GM19463 (cell line): ENCODE measurements around the gene UBALD1.

ENCODE experiments used
- ATAC-seq: cut with Tn5 transposase; IDR thresholded peaks from one replicate; pipeline ENCODE4 v1.9.1; 2021; ENCODE audit warnings: mild to moderate bottlenecking, moderate library complexity; ENCODE audit not compliant: unreplicated experiment

UBALD1 gene

DNA sequence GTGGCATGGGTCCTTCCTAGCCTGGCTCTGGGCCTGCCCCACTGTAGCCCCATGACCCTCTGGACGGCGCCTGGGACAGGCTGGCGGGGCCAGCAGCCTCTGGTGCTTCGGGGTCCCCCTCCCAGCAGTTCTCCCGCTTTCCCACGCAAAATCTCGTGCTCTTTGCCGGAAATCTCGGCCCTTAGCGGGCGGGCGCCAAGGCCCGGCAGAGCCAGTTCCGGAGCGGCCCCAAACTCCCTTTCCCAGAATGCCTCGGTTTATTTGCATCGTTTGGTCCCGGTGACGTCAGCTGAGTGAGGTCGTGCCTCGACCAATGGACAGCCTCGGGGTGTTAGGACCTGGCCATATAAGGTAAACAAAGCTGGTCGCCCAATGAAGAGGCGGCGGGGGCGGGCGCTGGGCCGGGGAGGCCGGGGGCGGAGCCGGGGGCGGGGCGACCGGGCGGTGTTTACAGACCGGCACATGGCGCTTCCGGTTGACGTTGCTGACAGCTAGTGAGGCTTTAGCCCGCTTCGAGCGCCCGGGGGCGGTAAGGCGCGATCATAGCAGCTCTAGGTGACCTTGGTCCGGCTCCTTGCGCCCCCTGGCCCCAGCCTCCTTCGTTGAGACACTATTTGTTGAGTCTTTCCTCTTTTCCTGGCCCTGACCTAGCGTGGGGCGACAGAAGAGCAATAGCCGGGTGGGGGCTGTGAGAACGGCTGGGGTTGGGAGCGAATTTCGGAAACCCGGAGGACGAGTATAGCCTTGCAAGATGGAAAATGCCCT, 1.5 kb upstream of the UBALD1 start:
- ATAC-seq = peak; percentile 81

DNA sequence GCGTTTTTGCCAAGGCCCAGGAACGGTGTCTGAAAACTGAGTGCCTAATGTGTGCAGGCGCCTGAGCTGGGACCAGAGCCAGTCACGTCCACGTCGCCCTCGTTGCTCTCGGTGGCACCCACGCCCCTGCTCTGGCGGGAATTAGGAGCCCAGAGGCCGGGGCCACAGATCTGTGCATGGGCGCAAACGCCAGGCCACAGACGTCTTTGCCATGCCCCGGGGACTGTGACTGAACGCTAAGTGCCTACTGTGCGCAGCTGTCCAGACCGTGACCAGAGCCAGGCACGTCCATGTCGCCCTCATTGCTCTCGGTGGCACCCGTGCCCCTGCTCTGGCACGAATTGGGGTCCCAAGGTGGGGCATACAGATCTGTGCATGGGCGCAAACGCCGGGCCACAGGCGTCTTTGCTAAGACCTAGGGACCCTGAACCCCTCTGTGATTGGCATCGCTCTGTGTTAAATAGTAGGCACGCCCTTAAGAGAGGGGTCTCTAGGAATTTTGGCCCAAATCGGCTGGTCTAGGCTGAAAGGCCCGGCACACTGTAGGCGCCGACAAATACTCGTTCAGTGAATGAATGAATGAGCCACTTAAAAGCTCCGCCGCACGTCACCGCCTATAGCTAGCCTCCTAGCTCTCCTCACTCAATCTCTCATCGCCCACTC, 827 bp upstream of the UBALD1 start:
- ATAC-seq = no peak

DNA sequence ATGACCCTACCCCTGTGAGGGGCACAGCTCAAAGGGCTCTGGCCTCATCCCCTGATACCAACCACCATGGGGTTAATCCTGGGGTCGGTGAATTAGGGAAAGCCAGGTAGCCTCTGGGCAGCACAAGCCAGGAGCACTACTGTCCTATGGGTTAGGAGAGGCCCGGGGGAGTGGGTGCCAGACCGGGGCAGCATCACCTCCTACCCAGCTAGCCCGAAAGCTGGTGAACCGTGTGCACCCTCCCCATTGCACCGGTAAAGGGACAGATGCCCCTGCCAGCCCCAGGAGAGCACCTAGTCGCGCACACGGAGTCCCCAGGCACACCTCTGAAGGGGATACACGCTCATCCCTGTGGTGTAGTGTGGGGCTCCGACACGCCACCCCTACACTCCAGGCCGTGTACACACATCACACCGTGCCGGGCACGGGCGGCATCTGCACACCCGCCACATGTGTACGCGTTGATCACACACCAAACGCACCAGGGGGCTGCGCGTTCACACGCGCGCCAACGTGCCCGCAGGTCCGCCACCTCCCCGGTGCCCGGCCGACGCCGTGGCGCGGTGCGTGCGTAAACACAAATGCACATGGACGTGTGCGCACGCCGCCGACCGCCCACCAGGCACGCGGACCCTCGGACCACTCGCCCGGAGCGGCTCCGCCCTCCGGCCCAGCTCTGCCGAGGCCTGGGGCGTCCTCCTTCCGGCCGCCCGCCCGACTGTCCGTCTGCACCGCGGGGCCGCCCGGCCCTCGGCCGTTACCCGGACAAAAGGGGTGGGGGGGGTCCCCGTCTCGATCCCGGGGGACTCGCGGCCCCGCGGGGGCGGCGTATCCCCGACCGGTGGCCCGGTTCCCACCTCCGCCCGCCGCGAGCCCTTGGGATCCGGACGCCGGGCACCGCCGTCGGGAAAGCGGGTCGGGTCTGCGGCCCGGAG, 785 bp downstream of the UBALD1 start:
- no peak for ATAC-seq

DNA sequence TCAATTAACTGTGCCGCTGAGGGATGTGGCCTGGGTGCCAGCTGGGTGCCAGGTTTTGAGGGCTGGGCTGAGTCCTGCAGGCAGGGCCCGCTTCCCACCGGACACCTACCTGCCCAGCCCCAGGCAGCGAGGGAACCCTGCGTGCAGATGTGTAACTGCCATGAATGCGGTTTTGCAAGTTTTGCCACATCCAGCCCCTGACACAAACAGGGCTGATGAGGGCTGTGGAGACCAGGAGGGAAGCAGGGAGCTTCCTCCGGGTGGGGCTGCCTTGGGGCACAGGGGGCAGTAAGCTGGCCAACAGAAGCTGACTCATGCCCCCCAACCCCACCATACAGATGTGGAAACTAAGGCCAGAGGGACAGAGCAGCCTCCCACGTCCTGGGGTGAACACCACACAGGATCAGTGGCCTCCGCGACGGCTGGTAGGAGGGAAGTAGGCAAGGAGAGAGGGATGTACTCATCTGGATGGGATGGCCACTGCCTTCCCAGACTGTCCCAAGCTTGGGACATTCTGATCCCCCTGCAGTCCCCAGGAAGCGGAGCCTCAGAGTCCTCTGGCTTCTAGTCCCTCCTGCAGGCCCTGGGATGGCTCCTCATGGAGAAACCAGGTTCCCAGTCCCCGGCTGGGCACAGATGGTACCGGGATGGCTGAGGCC, 1.6 kb downstream of the UBALD1 start:
- no peak for ATAC-seq

DNA sequence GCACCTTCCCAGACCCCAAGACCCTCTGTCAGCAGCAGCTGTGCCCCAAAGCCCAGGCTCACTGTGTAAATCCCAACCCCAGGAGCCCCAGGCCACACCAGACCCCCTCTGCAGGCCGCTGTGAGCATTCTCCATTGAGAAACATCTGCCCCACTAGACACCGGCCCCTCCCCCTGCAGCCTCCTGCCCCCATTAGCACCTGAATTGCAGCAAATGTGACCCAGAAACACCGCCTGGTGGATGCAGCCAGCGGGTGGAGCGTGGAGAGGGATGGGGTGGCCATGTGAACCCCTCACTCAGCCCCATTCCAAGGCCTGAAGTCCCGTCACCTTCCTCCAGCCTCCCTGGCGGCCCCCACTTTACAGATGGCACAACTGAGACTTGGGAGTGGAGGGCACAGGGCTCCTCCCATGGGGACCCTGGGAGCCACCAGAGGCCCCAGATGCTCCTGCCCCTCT, 2.2 kb downstream of the UBALD1 start:
- no peak for ATAC-seq

DNA sequence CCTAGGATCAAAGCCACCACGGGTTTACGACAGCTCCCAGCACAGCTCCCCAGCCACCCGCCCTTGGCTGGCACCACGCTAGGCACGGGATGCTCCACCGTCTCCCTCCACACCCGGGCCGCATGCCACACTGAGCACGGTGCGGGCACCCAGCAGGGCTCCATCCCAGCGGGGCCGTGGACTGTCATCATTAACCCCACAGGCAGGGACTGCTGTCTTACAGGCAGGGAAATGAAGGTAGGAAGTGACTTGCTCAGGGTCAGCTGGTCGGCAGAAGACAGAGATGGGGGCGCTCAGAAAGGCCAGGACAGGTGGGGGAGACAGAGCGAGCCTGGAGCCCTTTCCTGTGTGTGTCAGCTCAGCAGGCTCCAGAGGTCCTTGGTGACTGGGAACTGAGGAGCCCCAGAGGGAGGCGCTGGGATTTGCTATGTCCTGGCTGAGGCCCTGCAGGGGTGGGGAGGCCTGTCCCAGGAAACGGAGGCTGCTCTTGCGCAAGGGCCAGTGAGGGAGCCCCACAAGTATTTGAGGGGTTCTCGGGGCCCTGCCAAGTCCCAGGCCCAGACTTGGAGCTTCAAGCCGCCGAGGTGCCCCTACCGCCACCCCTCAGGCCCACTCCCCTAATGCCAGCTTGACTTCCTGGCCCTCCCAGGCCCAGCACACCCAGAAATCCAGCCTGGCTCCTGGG, 3.2 kb downstream of the UBALD1 start:
- no peak for ATAC-seq

DNA sequence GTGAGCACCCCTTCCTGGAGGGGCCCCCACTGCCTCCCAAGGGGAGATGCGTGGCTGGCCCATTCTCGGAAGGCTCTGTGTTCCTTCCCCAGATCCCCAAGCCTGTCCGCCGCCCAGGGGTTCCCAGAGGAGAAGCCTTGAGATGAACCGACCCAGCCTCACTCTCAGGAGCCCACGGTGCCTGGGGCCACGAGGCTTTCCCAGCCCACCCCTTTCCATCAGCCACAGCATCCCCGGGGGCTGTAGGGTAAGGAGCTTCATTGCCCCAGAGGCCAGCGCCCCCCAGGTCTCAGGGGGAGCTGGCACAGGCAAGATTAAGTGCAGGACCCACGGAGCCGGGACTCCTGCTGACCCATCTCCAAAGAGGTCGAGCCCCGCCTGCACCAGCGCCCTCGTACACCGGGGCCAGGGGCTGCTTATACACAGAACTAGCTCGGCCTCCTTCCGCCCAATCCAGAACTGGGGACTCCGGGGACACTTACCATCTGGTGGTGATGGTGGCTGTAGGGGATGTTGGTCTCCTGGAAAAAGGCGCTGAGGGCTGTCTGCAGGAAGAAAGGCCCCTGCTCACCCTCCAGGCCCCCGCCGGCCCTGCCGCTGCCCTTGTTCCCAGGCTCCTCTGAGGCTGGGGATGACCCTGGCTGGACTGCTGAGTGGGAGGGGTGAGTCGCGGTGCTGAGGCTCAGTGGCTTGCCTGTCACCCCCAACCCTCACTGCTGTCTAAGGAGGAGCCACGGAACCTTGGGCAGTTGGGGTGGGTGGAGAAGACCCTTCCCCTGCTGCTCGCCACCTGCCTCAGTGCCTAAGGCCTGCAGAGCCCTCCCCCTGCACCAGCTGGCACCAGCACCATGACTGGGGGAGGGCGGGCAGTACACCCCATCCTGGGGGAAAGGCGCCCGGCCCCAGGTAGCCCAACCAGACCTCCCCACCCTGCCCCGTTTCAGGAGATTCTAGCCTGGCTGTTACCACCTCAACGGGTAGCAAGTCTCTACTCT, 4.4 kb downstream of the UBALD1 start:
- ATAC-seq = no peak

DNA sequence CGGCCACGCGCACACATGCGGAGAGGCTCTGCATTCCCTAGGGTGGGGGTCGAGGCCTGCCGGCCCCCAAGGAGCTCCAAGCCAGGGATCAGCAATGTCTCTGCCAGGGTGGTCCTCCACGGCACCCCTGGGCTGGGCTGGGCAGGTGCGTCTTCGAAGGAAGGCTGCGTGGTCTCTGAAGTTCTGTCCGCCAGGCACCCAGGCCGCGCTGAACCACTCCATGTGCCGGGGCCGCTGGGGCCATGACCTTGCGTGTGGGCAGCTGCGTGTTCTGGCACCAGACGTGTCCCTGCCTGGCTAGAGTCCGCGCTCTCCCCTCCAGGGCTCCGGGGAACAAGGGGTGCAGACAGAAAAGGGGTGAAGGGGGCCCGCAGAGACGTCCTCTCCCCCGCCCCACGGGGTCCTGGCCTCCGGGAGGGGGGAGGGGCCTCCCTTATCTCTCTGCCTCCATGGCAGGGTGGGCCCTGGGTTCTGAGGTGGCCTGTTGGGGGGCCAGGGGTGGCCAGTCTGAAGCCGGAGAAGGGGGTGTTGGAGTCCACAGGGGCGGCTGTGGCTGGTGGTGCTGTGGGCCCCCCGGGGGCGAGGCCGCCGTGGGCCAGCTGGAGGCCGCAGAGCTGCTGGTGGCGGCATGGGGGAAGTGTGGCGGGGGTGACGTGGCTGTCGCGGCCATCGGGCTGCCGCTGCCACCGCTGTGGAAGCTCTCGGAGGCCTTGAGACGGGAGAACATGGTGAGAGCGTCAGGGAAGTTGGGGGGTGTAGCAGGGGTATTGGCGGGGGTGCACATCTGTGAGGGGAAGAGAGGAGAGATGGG, 5.3 kb downstream of the UBALD1 start:
- ATAC-seq = no peak

DNA sequence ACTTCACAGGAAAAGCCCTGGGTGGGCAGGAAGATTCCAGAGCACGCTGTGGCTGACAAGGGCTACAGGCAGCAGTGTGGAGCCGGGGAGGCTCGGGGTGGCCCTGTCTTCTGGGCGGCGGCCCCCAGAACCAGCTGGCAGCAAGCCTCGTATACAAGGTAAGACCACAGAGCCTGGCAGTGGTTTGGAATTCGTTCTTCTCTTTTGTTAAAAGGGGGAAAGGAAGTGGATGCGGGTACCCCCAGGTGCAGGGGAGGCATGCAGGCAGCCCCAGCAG, 6.0 kb downstream of the UBALD1 start:
- ATAC-seq = no peak

DNA sequence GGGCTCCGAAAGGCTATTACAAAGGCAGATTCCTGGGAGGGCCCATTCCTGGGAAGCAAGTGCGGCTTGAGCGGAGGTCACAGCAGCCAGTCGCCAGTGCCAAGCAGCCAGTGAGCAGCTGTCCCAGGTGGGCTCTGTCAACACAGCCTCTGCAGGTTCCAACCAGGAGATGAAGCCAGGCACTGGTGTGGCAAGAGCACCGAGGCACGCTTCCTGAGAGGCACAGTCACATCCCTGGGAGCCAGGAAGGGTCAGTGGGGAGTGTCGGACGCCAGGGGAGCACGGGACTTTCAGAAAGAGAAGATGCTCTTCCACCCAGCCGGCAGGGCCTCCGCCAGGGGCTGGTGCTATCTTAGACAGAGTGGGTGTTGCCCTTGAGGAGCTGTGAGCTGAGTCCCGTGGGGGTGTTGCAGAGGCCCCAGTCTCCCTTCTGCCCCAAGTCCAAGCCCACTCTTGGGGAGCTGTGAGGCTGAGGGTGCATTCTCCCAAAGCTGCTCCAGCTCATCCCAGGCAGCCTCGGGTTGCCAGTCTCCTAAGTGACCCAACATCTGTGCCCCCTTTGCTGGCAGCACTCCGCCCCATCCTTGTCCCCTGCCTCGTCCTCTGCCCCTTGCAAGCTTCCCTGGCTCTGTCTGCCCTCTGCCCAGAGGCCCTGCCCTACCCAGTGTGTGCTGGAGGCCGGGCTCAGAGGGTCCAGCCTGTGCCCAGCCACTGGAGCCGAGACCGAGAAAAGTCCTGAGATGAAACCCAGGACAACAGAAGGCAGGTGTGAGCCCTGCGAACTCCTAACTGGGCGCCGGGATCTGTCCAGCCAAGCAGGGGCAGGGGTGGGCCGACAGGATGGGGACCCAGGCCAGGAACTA, 6.6 kb downstream of the UBALD1 start:
- no peak for ATAC-seq

DNA sequence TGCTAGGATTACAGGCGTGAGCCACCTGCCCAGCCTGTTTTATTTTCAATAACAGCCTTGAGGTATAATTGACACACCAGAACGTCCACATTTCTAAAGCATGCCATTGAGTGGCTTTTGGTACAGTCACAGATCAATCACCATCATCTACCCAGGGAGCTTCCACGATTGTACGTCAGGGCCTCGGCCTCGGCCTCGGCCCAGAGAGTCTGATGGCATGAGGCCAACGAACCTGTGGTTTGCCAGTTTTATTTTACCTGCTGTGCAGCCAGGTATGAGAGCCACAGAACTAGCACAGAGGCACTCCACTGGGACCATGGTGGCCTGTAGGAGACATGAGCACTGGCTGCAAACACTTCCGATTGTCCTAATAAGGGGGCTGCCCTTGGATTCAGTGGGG, 8.3 kb downstream of the UBALD1 start:
- ATAC-seq = no peak

DNA sequence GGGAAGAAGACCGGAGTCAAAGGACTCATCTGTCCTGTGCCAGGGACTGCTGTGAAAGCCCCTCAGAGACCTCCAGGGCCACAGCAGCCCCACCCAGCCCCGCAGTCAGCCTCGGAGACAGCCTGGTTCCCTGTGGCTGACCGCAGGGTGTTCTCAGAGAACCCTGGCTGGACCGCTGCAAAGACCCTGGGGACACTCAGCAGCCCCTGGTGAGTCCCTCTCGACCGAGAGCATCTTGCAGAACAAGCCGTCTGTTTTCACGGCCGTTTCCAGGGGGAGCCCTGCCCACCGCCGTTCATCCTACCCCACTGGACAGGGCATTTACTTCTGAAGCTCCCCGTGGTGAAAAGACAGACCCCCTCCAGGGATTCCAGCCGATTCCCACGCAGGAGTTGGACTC, 10.3 kb downstream of the UBALD1 start:
- ATAC-seq = no peak

DNA sequence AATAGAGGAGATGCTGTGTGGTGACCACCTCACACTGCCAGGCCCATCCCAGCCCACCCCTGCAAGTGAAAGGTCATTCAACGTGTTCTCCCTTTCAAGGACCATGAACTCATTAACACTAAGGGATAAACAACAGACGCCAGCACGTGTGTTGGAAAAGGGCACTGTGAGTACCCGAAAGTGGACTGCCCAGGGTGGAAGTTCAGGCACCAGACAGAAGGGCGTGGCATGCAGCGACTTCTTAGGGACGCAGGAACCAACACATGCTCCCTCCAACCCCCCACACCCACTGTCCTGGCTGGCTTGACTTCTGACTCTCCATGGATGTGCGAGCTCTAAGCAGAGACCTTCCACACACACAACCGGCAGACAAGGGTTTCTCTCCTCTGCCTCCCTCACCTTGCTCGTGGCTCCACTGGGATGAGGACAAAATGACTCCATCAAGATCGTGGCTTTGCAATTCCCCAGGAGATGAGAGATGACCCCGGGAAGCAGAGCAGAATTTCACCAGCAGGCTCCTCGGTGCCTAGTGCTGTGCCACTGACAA, 11.0 kb downstream of the UBALD1 start:
- no peak for ATAC-seq

DNA sequence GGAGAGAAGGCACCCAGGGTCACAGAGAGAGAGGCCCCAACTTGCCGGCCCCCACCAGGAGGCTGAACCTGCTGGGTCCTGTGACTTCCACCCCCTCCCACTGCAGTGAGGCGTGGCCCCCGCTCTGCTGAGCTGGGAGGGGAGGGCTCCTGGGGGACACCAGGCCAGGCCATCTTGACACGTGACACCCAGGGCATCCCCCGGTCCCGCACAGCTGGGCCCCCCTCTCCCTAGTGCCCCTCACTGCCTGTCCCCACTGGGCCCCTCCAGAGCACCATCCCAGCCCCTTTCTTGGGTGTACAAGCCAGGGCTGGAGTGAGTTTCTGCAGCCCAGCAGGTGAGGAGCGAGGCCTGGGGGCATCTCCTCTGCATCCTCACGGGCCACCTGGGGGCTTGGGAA, 12.4 kb downstream of the UBALD1 start:
- ATAC-seq = no peak

DNA sequence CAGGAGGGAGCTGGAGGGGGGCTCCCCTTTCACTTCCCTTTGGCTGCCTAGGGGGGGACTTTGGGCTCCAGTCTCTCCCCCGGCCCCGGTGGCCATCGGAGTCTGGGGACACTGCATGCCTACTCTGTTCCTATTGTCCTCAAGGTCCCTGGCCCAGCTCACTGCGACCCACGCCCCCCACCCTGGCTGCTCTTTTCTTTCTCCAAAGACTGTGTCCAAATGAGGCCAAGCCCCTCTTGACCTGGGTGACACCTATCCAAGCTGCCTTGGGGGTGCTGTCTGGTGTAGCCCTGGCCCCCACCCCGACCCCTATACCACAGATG, 12.9 kb downstream of the UBALD1 start:
- ATAC-seq = no peak

DNA sequence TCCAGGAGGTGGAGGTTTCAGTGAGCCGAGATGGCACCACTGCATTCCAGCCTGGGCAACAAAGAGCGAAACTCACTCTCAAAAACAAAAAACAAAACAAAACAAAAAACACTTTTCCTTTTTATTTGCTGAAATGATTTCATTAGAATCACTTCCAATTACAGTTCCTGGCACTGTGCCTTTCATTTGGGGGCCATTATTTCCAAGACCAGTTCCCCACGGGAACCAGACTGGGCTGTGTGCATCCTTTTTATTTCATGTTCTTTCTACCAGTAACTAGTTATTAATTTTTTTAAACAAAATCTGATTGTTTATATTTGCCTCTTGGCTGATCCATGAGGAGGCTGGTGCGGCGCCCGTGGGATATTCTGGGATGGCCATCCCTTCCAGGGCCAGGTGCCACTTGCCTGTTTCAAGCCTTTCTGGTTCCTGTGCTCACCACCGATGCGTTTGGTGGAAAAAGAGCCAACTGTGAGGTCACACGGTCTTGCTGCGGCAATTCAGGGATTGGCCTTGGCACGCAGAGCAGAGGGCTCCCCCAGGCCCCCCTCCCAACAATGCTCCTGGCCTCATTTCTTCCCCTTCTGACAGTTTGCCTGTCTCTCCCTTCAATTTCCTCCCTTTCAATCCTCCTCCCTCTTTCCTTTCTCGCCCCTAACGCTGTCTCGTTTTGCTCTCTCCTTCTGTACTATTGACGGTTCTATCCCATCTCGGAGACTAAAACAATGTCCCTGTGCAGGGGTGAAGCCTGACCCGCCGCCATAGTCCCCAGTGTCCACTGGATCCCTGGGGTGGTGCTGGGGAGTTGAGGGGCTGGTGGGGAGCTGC, 13.4 kb downstream of the UBALD1 start:
- ATAC-seq = no peak

DNA sequence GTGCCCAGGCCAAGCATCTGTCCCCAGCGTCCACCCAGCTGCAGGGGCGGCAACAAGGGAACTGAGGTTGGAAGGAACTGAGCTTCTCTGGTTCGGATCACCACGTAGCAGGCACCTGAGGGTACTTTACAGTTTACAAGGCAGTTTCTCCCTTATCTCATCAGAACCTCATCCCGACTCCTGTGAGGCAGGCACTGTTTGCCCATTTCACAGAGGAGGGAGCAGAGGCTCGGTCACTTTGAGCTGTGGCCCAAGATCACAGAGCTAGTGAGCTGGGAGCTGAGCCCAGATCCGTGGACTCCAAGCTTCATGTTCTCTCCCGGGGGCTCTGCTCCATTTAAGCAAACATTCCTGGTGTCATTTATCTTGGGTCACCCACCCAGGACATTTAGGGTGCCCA, 15.1 kb downstream of the UBALD1 start:
- ATAC-seq = no peak
